Activated CD8-positive, alpha-beta memory T cell treated with anti-CD3 and anti-CD28 coated beads, Interleukin-2, amount 10 ng/mL, durations not matched to agents 7 days and 5 days (primary cell): ENCODE measurements around the gene UGT1A6. TPM values are rescaled to one million over a fixed set of nuclear protein-coding genes. Genes with fewer than 3 reads are reported as not detected.

Experiments
- ATAC-seq: fragments of 150-1000 bp; cut with Tn5 transposase; one replicate; pipeline ENCODE4 v1.10.0; 2021; ENCODE audit warnings: moderate library complexity
- CTCF ChIA-PET: fragments of 350-600 bp; sonication (Branson Sonifier 250); formaldehyde crosslinking; loops from one replicate; lab custom pipeline; 2021; ENCODE audit warnings: antibody characterized with exemption; lab: Charles Lee
- DNase-seq: peaks from one replicate; pipeline ENCODE4 v3.0.0-alpha.2; 2020
- H3K27ac Mint-ChIP-seq: one replicate; pipeline ENCODE4 v1.8.0; 2021; ENCODE audit warnings: mild to moderate bottlenecking, mixed read lengths
- H3K27me3 Mint-ChIP-seq: one replicate; pipeline ENCODE4 v1.8.0; 2021; ENCODE audit warnings: mixed read lengths
- H3K36me3 Mint-ChIP-seq: one replicate; pipeline ENCODE4 v1.8.0; 2021; ENCODE audit warnings: mild to moderate bottlenecking, mixed read lengths
- H3K4me1 Mint-ChIP-seq: one replicate; pipeline ENCODE4 v1.8.0; 2021; ENCODE audit warnings: mixed read lengths
- H3K4me3 Mint-ChIP-seq: one replicate; pipeline ENCODE4 v1.8.0; 2021; ENCODE audit warnings: mild to moderate bottlenecking, moderate library complexity, mixed read lengths
- H3K9me3 Mint-ChIP-seq: one replicate; pipeline ENCODE4 v1.8.0; 2022; ENCODE audit warnings: low read depth, mixed read lengths
- total RNA-seq, 2 experiments: library from RNA; stranded (reverse); gene quantifications; one replicate each; pipeline ENCODE4 v1.2.3, GENCODE V29; 2021

Gene UGT1A6
- total RNA-seq, 2 experiments from 2014 or later: not detected

- H3K4me1 Mint-ChIP-seq: no peaks in the 10 kb centered on the region
- H3K27me3 Mint-ChIP-seq: peaks cover 10% of the 10 kb centered on the region
- no peaks in the 10 kb centered on the region for H3K9me3 Mint-ChIP-seq
- CTCF ChIA-PET: no interaction called here
- H3K27ac Mint-ChIP-seq: no peak overlapping the region
- no peak overlapping the region for H3K4me3 Mint-ChIP-seq
- DNase-seq (no peak), ATAC-seq (no peak)
- no peaks in the 10 kb centered on the region for H3K36me3 Mint-ChIP-seq
These were observed 128.5 kb downstream of the UGT1A6 start for GRCh38 chr2:233821196-233821595.

GRCh38 chr2:233821709-233822100, 129.0 kb downstream of the UGT1A6 start:
- ATAC-seq: no peak
- CTCF ChIA-PET: no interaction called here

GRCh38 chr2:233822101-233822771, 129.5 kb downstream of the UGT1A6 start:
- no peak overlapping the region for H3K4me3 Mint-ChIP-seq
- H3K36me3 Mint-ChIP-seq: no peaks in the 10 kb centered on the region
- H3K27me3 Mint-ChIP-seq: peaks cover 10% of the 10 kb centered on the region
- DNase-seq: no peak
- H3K9me3 Mint-ChIP-seq: no peaks in the 10 kb centered on the region
- no peak for ATAC-seq
- CTCF ChIA-PET: no interaction called here
- no peaks in the 10 kb centered on the region for H3K4me1 Mint-ChIP-seq
- H3K27ac Mint-ChIP-seq: no peak overlapping the region

More at GRCh38 chr2:233821709-233822100, 129.0 kb downstream of the UGT1A6 start:
- H3K4me3 Mint-ChIP-seq: no peak overlapping the region
- no peaks in the 10 kb centered on the region for H3K4me1 Mint-ChIP-seq
- H3K36me3 Mint-ChIP-seq: no peaks in the 10 kb centered on the region
- H3K27me3 Mint-ChIP-seq: peaks cover 10% of the 10 kb centered on the region
- no peak for DNase-seq
- no peaks in the 10 kb centered on the region for H3K9me3 Mint-ChIP-seq
- no peak overlapping the region for H3K27ac Mint-ChIP-seq

Other genes starting within 250 kb of the UGT1A6 start
- gene USP40, start 126.1 kb upstream of the UGT1A6 start, total RNA-seq: 10 to 100 TPM in 1 of 2 experiments, 1 to 10 TPM in 1; 8.7 to 11.2 TPM
- gene UGT1A8, start 75.3 kb upstream of the UGT1A6 start, total RNA-seq: not detected
- not detected for gene UGT1A10, start 56.4 kb upstream of the UGT1A6 start, total RNA-seq
- not detected for gene UGT1A9, start 21.0 kb upstream of the UGT1A6 start, total RNA-seq
- not detected for gene UGT1A7, start 11.0 kb upstream of the UGT1A6 start, total RNA-seq
- not detected for gene UGT1A5, start 20.0 kb downstream of the UGT1A6 start, total RNA-seq
- gene UGT1A4, start 25.8 kb downstream of the UGT1A6 start, total RNA-seq: not detected
- gene UGT1A3, start 36.2 kb downstream of the UGT1A6 start, total RNA-seq: not detected
- gene UGT1A1, start 67.4 kb downstream of the UGT1A6 start, total RNA-seq: not detected
- gene MROH2A, start 85.4 kb downstream of the UGT1A6 start, total RNA-seq: not detected
- 100 to 1,000 TPM; 111 to 145 TPM for gene HJURP, start 161.6 kb downstream of the UGT1A6 start, total RNA-seq
- gene TRPM8, start 224.5 kb downstream of the UGT1A6 start, total RNA-seq: not detected